Thoracic aorta (tissue), 2 donors: ENCODE data around the gene PITPNC1. TPM values are rescaled to one million over a fixed set of nuclear protein-coding genes. Genes with fewer than 3 reads are reported as not detected.
"Not testable (repeated sequence)": the region's sequence is repeated elsewhere in the genome, so short reads cannot be mapped to it uniquely, and the experiment has no call there.

ENCODE experiments used
- ATAC-seq: fragments of 150-250 bp; one replicate; pipeline ENCODE4 v1.8.0; 2017; ENCODE audit warnings: low read depth; ENCODE audit not compliant: insufficient number of reproducible peaks, low FRiP score
- DNase-seq: peaks from one replicate; pipeline ENCODE4 v3.0.0-alpha.2; 2020; ENCODE audit warnings: low spot score
- H3K27ac ChIP-seq, 2 donors: fragments of 200-600 bp; sonication (generic); 1 replicate in 1 of 2; 2 replicates in 1 of 2; pipeline ENCODE4 v1.5.1; 2016; ENCODE audit warnings: mild to moderate bottlenecking in 2 of 2, moderate library complexity in 2 of 2
- H3K27me3 ChIP-seq: fragments of 200-600 bp; sonication (generic); replicated peaks from 2 replicates; pipeline ENCODE4 v1.6.0; 2016; ENCODE audit warnings: mild to moderate bottlenecking; ENCODE audit not compliant: insufficient read depth
- H3K36me3 ChIP-seq: fragments of 200-600 bp; sonication (generic); one replicate; pipeline ENCODE4 v1.5.1; 2016
- H3K4me1 ChIP-seq, 2 donors: fragments of 200-600 bp; sonication (generic); 1 replicate in 1 of 2; 2 replicates in 1 of 2; pipeline versions ENCODE4 v1.5.1 to v1.6.0; 2016; ENCODE audit warnings: low read depth in 2 of 2, mild to moderate bottlenecking in 1 of 2; ENCODE audit not compliant: control insufficient read depth in 1 of 2
- H3K4me3 ChIP-seq: fragments of 200-600 bp; sonication (generic); 2 replicates; pipeline ENCODE4 v1.5.1; 2016; ENCODE audit warnings: mild to moderate bottlenecking
- H3K9me3 ChIP-seq: fragments of 200-600 bp; sonication (generic); 2 replicates; pipeline ENCODE4 v1.5.1; 2016
- total RNA-seq, 2 donors: library from RNA; depleted of rRNA; stranded (reverse); fragments of >200 nt; gene quantifications; one replicate each; pipeline versions ENCODE4 v1.1.0 to v1.2.3, GENCODE V29; 2016
- TF ChIP-seq, protein P1 (sequence below): fragments of 200-600 bp; sonication (generic); IDR thresholded peaks from one replicate; pipeline ENCODE4 v1.5.1; 2019; ENCODE audit warnings: antibody characterized with exemption

Gene PITPNC1
- total RNA-seq, 2 donors from 2014 or later = 8.4 to 28.8 TPM

DNA sequence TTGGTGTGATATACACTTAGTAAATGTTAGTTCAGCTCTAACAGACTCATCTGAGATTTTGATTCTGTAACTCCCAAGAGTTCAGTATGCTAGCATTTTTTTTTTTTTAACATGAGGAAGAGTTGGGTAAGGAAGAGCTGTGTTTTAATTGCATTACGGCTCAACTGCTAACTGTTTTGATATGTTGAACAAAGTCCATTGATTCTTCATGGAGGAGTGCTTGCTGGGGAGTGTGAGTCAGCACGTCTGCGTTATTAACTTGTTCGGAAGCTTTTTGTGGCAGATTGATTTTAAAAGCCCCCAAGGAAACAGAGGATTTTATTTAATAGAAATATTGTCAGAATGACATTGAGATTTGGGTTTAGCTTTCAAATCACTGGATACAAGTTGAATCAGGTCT, 45.8 kb downstream of the PITPNC1 start:
- Histone ChIP-seq H3K36me3 (no peaks in the 10 kb centered on the region), H3K4me1 (peaks cover 7% of the 10 kb centered on the region in 2 donors), H3K4me3 (no peak overlapping the region), H3K27me3 (no peaks in the 10 kb centered on the region), H3K9me3 (no peaks in the 10 kb centered on the region), H3K27ac (no peak overlapping the region)
- TF ChIP-seq, protein P1, sequence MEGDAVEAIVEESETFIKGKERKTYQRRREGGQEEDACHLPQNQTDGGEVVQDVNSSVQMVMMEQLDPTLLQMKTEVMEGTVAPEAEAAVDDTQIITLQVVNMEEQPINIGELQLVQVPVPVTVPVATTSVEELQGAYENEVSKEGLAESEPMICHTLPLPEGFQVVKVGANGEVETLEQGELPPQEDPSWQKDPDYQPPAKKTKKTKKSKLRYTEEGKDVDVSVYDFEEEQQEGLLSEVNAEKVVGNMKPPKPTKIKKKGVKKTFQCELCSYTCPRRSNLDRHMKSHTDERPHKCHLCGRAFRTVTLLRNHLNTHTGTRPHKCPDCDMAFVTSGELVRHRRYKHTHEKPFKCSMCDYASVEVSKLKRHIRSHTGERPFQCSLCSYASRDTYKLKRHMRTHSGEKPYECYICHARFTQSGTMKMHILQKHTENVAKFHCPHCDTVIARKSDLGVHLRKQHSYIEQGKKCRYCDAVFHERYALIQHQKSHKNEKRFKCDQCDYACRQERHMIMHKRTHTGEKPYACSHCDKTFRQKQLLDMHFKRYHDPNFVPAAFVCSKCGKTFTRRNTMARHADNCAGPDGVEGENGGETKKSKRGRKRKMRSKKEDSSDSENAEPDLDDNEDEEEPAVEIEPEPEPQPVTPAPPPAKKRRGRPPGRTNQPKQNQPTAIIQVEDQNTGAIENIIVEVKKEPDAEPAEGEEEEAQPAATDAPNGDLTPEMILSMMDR = no peak
- no peak for ATAC-seq
- no peak for DNase-seq

DNA sequence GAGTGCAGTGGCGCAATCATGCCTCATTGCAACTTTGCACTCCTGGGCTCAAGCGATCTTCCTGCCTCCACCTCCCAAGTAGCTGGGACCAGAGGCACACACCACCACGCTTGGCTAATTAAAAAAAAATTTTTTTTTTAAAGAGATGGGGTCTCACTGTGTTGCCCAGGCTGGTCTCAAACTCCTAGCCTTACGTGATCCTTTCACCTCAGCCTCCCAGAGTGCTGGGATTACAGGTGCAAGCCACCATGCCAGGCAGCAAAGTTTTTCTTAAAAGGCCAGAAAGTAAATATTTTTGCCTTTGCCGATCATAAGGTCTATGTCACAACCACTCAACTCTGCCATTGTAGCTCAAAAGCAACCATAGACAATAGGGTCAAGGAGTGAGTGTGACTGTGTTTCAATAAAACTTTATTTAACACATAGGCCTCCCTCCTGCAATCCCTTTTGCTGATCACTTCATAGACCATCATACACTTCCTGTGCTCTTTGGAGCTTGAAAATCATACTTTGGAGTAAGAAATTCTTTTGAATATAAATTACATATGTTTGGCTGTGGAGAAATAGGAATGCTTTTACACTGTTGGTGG, 48.6 kb downstream of the PITPNC1 start:
- Histone ChIP-seq H3K9me3 (no peaks in the 10 kb centered on the region), H3K4me3 (no peak overlapping the region), H3K27ac (no peak overlapping the region), H3K4me1 (peaks cover 7% of the 10 kb centered on the region in 2 donors), H3K27me3 (no peaks in the 10 kb centered on the region), H3K36me3 (no peaks in the 10 kb centered on the region)
- TF ChIP-seq, protein P1 = no peak
- no peak for ATAC-seq
- DNase-seq = no peak

DNA sequence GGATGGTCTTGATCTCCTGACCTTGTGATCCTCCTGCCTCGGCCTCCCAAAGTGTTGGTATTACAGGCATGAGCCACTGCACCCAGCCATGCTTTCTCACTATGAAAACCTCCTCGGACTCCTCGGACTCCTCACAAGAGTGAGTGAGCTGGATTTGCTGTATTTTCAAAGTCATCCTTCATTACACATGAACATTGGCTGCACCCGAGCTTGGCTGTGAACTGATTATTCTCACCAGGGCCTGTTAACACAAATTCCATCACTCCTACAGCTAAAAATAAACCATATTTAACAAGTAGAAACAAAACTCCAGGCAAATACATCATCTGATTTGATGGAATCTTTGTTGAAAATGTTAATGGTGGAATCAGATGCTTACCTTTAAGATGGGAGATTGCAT, 50.3 kb downstream of the PITPNC1 start:
- no peaks in the 10 kb centered on the region for H3K4me1 ChIP-seq
- no peak for ATAC-seq
- TF ChIP-seq, protein P1 = no peak
- no peak overlapping the region for H3K27ac ChIP-seq
- H3K4me3 ChIP-seq = no peak overlapping the region
- no peak for DNase-seq
- no peaks in the 10 kb centered on the region for H3K27me3 ChIP-seq
- H3K9me3 ChIP-seq = no peaks in the 10 kb centered on the region
- no peaks in the 10 kb centered on the region for H3K36me3 ChIP-seq

DNA sequence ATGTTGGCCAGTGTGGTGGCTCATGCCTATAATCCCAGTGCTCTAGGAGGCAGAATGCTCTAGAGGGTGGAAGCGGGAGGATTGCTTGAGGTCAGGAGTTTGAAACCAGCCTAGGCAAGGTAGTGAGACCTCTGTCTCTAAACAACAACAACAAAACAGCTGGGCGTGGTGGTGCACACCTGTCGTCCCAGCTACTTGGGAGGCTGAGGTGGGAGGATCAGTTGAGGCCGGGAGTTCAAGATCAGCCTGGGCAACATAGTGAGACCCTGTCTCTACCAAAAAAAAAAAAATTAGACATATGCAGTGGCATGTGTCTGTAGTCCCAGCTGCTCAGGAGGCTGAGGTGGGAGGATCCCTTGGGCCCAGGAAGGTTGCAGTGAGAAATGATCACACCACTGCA, 53.4 kb downstream of the PITPNC1 start:
- H3K27ac ChIP-seq, H3K4me3 ChIP-seq, H3K9me3 ChIP-seq, H3K27me3 ChIP-seq, ATAC-seq, H3K36me3 ChIP-seq, DNase-seq, H3K4me1 ChIP-seq: not testable (repeated sequence)

DNA sequence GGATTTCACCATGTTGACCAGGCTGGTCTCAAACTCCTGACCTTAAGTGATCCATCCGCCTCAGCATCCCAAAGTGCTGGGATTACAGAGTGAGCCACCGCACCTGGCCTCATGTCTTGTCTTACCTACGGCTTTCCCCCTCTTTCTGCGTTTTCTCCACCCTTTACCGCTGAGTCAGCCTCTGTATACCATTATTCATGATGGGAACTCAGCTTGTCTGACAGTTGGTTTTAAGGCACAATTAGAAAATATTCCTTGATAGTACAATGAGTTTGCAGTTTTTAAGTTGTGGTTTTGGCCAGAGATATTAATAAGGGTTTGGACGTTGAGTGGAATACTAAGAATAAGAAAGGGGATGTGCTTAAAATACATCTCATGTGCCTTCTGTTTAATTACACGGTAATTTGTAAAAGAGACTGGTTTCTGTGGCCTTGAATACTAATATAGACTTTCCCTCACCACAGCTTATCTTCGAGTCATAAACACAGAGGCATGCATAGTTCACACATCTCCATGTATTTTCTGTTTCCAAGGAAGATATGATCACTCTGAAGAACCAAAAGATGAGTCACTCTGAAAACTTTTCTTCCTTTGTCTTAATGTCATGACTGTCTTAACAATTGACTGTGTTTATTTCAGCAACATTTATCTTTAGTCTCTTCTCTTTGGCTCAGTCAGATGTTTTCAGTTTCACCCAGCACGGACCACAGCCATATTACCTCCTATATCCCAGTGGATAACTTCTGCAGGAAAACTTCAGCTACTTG, 54.4 kb downstream of the PITPNC1 start:
- H3K9me3 ChIP-seq = no peaks in the 10 kb centered on the region
- no peak for ATAC-seq
- H3K4me1 ChIP-seq = no peaks in the 10 kb centered on the region
- H3K36me3 ChIP-seq = no peaks in the 10 kb centered on the region
- no peak overlapping the region for H3K27ac ChIP-seq
- no peaks in the 10 kb centered on the region for H3K27me3 ChIP-seq
- no peak for DNase-seq
- TF ChIP-seq, protein P1 = no peak
- H3K4me3 ChIP-seq = no peak overlapping the region
